Pons (tissue), 1 donor: ENCODE measurements around the gene RPL10A.
A peak's percentile ranks its signal among the peaks of the same experiment; 100 is the strongest.
"Not testable (repeated sequence)": the region's sequence is repeated elsewhere in the genome, so short reads cannot be mapped to it uniquely, and the experiment has no call there.

Experiments used
- DNase-seq: peaks from one replicate; pipeline ENCODE4 v3.0.0-alpha.2; 2016; ENCODE audit warnings: low spot score

The RPL10A gene

DNA sequence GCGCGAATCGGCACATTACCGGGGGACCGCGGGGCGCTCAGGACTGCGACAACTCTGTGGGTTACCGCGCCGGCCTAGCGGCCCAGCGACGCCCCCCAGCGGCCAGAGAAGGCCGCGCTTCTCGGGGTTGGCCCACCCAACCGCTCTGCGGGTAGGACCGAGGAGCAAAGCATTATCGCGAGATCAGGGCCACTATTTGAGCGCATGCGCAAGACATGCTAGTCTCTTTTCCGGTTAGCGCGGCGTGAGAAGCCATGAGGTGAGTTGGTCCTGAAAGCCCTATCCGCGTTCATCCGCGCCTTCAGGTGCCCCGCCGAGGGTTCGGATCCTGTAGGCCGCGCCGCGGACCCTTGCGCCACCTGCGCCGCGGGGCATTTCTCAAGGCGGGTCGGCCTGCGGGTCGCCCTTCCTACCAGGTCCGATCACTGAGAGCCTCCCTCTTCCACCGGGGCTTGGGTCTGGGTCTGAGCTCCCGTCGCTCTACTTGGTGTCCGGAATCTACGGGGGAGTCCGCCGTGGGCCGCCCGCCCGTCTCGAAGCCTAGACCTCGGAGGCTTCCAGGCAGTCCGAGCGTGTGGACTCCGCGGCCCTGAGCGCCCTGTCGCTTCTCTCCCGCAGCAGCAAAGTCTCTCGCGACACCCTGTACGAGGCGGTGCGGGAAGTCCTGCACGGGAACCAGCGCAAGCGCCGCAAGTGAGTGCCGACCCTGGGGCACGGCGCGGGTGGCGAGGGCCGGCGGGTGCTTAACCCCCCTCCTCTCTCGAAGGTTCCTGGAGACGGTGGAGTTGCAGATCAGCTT lies at the start of gene RPL10A:
RPL10A (plus strand) TSS at position 221 of the 799 bp plus-strand sequence; CDS start at position 255, 34 bp downstream.
- peak; percentile 98 for DNase-seq

DNA sequence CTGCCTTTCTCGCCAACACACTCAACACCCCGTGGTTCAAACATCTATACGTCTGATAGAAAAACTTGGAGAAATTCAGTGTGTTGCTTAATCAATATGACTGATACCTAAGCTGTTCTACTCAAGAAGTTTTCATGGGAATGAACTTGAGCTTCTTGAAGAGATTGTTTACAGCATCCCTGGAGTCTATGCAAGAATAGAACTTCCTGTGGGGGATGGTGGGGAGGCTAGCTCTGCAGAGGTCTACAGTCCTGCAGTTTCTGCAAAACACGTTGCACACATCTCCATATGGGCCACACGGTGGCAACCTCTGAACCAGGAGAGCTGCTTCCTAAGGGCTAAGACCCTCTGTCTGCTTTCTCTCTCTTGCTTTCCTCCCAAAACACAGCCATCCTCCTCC lies 48.8 kb upstream of the RPL10A start:
- DNase-seq, result peak; percentile 17

DNA sequence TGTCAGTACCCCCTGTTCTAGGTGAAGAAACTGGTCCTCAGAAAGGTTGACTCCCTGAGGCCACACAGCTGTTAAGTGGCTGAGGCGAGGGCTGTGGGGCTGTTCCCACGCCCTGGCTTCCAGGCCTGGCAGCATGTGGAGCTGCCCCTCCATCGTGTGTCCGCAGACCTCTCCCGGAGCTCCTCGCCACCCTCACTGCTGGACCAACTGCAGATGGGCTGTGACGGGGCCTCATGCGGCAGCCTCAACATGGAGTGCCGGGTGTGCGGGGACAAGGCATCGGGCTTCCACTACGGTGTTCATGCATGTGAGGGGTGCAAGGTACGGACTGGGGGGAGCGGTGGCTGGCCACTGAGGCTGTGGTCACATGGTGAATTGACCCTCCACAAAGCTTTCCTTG lies 48.2 kb upstream of the RPL10A start:
- no peak for DNase-seq

DNA sequence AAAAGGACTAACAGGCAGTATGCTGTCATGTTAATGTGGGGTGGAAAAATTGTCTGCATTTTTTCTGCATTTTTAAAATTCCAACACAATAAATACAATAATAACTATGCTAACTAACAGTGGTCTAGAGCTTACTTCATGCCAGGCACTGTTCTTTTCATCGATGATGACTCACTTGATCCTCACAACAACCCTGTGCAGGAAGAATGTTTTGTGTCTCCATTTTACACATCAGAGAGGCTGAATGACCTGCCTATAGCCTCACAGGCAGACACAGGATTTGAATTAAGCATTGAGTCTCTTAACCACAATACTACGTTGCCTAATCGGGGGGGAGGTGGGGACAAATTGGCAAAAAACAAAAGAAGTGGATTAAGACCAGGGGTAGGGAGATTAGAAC lies 42.9 kb upstream of the RPL10A start:
- DNase-seq, result no peak

DNA sequence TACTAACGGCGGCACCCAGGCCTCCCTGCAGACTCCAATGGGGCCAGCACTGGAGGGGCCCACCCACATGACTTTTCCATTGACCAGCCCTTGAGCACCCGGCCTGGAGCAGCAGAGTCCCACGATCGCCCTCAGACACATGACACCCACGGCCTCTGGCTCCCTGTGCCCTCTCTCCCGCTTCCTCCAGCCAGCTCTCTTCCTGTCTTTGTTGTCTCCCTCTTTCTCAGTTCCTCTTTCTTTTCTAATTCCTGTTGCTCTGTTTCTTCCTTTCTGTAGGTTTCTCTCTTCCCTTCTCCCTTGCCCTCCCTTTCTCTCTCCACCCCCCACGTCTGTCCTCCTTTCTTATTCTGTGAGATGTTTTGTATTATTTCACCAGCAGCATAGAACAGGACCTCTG lies 42.1 kb upstream of the RPL10A start:
- peak; percentile 48 for DNase-seq

DNA sequence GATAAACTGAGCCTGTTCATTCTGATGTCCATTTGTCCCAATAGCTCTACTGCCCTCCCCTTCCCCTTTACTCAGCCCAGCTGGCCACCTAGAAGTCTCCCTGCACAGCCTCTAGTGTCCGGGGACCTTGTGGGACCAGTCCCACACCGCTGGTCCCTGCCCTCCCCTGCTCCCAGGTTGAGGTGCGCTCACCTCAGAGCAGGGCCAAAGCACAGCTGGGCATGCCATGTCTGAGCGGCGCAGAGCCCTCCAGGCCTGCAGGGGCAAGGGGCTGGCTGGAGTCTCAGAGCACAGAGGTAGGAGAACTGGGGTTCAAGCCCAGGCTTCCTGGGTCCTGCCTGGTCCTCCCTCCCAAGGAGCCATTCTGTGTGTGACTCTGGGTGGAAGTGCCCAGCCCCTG lies 40.8 kb upstream of the RPL10A start:
- DNase-seq, result no peak

DNA sequence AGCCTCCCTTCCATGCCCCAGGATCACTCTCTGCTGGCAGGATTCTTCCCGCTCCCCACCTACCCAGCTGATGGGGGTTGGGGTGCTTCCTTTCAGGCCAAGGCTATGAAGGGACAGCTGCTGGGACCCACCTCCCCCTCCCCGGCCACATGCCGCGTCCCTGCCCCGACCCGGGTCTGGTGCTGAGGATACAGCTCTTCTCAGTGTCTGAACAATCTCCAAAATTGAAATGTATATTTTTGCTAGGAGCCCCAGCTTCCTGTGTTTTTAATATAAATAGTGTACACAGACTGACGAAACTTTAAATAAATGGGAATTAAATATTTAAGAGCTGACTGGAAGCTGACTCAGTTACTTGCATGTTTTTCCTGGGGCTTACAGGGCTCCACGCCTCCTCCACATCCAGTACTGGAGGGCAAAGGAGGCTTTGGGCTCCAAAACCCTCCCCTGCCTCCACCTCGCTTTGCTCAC lies 40.3 kb upstream of the RPL10A start:
- DNase-seq, result no peak

DNA sequence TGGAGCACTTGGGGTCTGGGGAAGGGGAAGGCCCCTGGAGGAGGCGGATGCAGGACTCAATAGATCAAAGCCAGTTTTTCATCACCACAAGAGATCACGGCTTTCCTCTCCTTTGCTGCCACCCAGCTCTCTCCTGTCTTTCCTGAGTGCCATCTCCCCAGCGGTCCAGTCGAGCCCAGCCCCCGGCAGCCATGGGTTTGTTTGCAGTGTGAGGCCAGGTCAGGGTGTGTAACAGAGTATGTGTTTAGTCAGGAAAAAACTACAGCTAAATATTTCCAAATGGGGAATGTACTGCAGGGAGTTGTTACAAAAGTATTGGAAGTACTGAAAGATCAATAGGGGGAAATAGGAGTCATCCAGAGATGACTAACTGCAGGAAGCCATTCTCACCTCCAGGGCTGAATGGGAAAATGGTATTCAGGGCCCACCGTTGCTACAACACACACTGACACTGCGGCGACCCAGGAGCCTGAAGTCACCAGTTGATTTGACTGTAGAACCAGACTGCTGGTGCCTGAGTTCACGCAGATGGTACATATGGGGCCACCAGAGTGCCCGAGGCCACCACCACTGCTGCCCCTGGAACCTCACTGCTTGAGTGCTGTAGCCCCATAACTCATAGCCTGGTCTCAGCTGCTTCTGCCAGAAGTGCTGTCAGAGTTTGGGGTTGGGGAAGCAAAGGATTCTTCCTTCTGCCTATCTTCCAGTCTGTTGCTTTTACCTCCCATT lies 39.6 kb upstream of the RPL10A start:
- no peak for DNase-seq

DNA sequence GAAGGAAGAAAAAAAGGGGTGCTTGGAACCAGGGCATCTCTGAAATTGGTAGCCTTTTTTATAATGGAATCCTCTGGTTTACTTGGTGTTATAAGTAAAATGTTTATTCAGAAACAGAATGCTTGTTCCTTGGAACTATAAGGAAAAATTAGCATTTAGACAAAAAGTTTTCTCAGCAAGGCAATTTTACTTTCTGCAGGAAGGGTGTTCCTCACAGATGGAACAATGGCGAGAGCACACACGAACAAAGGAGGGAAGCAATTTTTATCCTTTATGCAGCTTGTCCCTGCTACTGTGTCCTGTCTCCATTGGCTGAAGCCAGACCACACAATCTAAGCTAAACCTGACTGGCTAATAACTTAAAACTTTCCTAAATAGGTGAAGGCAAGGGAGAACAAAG lies 38.7 kb upstream of the RPL10A start:
- DNase-seq, result no peak

DNA sequence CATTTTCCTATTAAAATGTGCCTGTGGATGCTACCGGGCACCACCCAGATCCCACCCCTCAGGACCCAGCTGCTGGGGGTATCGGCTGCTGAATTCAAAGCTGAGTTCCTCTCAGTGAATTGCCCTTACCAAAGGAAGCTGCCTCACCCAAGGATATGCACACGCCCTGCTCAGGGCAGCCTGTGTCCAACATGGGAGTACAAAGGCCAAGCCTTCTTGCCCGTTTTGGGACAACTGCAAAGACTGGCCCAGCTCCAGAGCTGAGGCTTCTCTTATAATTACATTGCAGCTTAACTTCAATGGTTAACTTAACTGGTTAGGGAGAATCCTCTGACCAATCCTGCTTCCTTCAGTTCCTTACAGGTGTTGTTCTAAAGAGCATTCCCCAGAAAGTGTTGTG lies 35.9 kb upstream of the RPL10A start:
- no peak for DNase-seq

DNA sequence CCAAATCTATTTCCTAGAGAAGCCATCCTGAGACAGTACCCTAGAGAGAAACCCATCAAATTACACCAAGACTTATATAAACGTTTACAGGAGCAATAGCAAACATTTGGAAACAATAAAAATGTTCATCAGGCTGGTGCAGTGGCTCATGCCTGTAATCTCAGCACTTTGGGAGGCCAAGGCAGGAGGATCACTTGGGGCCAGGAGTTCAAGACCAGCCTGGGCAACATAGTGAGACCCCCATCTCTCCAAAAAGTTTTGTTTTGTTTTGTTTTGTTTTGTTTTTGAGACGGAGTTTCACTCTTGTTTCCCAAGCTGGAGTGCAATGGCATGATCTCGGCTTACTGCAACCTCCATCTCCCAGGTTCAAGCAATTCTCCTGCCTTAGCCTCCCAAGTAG lies 35.5 kb upstream of the RPL10A start:
- DNase-seq, result not testable (repeated sequence)

DNA sequence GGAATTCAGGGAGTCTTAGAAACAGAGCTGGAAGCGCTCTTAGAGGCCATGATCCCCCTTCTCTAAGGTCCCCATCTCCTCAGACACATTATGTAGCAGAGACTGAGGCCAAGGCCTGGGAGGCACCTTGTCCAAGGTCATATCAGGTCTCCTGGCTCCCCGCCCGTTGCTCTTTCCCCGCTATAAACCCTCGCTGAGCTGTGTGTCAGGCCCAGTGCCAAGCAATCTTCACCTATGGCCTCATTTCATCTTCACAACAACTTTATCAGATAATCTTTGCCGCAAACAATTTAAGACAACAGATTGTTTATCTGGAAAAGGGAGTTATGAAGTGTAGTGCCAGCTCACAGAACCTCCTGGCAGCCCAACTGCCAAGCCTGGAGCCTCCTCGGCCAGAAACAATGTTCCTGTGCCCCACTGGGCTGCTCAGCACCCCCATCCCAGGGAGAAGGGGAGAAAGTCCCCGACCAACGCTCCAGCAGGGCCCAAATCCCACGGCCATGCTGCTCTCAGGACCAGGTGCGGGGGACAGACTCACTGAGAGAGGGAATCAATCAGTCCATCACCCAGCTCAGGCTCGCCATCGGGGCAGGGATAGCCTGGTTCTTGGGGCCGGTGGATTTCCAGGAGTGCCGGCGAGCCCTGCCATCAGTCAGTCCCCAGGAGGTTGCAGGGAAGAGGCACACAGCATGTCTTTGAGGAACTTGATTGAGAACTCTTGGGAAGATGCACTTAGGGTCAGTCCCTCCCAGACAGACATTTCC lies 32.9 kb upstream of the RPL10A start:
- DNase-seq, result no peak

DNA sequence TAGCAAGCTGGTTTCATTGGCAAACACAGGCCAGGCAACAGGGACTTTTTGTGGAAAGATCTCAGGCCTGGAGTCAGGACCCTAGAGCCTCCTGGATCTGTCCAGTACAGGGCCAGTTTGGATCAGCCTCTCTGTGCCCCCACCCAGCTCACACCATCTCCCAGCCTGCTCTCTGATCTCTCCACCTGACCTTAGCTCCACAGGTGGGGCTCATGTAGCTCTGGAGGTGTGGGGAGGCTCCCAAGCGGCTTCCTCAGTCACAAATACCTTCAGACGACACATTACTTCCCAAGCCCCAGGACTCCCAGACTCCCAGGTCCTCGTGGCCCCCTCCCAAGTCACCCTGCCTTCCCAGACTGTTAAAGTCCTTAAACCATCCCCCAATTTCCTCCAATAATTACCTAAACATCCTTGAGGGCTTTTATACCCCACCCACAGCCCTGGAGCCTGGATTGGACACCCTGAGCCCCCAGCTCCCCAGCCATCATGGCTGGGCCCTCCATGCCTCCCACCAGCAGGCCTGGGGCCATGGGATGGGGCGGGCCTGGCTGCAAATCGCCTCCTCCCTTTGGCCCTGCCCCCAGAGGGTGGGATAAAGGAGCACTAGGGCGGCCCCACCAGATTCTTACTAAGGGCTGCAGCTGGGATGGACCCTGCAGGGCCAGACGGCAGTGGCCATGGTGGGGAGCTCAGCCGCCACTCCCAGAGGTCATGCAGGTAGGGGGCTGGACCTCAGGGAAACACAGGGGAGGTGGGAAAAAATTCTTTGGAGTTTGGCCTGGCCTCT lies 31.9 kb upstream of the RPL10A start:
- DNase-seq, result no peak

DNA sequence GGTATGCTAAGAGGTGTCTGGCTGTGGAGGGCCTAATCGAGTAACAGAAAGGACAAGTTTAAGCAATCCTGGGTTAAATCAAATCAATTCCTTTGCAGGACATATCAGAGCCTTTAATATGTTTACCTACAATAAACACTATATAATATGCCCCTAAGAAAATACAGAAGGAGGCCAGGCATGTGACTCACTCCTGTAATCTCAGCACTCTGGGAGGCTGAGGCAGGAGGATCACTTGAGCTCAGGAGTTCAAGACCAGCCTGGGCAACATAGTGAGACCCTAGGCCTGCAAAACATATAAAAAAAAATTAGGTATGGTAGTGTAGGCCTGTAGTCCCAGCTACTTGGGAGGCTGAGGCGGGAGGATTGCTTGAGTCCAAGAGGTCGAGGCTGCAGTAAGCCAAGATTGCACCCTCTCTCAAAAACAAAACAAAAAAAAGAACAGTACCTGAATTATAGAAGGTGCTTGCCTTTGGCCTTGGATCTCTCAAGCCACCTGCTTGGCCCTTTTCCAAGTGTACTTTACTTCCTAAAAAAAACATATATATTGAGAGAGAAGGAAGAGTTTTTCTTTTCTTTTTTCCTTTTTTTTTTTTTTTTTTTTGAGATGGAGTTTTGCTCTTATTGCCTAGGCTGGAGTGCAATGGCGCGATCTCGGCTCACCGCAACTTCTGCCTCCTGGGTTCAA lies 29.7 kb upstream of the RPL10A start:
- DNase-seq, result not testable (repeated sequence)

DNA sequence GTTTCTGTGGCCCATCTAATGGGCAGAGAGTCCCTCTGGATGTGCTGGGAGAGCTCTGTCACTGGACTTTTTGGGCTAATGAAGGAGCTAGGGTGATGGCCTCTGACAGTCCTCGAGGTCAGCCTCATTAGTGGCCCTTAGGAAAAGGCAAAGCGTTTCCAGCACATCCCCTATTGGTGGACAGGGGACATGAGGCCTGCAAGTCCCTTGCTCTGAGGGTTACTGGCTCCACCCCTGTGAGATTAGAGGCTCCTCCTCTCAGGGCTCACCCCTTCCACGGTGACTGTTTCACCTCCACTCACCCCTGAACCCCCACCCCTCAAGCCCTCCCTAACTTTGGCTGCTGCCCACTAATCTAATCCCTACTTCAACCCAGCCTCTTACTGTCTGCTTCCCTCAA lies 28.9 kb upstream of the RPL10A start:
- no peak for DNase-seq

DNA sequence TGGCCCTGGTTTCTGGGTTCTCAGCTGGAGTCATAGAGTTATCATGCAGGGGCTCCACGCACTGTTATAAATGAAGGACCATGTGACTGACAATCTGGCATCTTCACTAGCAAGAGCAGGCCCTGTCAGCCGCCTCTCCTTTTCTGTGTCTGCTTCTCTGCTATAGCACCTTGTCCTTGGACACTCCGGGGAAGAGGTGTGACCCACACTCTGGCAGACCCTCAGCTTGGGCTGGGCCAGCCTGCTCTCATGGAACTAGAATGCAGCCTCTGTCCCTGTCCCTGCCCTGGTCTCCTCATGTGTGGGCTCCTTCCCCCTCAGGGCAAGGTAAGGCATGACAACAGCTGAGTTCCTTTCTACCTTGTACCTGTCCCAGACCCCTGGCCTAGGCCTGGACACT lies 27.0 kb upstream of the RPL10A start:
- DNase-seq, result no peak

DNA sequence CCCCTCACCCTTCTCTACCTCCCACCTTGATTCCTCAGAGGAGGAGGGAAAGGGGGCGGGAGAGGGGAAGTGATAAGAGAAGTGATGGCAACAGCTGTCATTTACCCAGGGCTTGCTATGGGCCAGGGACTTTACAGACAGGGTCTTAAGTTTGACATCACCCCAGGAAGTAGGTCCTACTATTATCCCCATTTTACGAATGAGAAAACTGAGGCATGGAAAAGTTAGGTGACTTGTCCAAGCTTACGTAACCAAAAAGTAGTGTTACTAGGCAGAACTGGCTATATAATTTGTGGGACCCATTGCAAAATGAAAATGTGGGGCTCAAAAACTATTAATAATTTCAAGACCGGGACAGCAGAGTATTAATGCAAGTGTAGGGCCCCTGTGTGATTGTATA lies 26.6 kb upstream of the RPL10A start:
- no peak for DNase-seq

DNA sequence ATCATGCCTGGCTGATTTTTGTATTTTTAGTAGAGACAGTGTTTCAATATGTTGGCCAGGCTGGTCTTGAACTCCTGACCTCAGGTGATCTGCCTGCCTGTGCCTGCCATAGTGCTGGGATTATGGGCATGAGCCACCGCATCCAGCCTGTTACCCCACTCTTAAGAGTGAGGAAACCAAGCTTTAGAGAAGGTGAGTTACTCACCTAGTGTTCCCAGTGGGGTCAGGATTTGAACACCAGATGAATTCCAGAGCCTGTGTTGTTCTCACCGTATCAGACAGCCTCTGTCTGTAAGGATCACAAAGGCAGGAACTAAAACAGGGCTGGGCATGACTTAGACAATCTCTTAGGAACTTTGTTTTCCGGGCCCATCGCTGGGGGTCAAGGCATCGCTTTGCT lies 25.5 kb upstream of the RPL10A start:
- no peak for DNase-seq

DNA sequence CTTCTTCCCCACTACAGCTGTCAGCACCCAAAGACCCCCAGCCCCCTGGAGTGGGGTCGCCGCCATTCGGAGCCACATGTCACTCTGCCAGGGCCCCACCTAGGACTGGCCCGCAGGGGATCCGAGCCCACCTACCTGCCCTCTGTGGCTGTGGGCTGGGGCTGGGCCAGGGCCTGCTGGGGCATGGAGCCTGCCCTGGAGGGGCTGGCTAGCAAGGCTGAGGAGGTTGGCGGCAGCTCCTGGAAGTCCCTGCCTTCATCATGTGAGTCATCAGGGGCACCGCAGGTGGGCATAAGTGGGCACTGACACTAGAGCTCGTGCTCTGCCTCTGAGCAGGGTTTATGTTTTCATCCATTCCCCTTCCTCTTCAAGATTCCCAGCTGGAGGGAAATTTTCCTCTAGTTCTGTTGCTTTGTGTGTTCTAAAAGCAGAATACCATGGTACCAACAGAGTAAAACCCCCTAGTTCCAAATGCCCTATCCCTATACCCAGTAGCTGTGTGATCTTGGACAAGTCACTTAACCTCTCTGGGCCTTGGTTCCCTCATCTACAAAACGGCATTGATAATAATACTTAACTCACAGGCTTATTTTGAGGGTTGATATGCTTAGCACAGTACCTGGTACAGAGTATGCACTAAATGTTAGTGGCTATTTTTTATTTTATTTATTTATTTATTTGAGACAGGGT lies 24.7 kb upstream of the RPL10A start:
- DNase-seq, result no peak

DNA sequence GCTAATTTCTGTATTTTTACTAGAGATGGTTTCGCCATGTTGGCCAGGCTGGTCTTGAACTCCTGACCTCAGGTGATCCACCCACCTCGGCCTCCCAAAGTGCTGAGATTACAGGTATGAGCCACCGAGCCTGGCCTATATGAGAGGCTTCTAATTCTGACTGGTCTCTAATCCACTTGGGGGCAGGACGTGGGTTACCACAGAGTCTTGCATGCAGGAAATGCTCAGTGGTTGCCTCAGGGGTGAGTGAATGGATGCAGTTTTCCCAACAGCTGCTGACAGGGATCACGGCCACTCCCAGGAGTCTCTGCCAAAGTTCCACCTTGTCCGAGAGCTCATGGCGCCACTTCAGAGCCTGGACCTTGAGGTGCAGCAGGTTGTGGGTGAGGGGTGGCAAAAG lies 22.5 kb upstream of the RPL10A start:
- DNase-seq, result no peak

DNA sequence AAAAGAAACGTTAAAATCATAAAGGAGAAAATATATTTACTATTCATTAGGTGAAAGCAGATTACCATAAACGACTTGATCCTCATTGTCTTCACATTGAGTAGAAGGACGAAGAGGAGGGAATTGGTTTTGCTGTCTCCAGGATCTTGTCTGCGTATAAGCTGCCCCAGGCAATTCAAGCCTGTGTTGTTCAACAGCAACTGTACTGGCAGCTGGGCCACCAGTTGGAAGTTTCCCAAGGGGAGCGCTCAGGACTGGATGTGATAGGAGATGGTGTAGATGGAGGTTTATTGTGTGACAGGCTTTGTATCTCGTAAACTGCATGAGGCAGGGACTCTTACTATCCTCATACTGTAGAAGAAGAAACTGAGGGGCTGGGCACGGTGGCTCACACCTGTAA lies 20.0 kb upstream of the RPL10A start:
- DNase-seq, result no peak
